NCI-H1092 treated with DMSO at 0.1 percent for 48 hours (cell line): ENCODE data around the gene TTC23L.

Source experiments
- DNase-seq: peaks from one replicate; lab custom pipeline; 2025; lab: John Stamatoyannopoulos, UW

The TTC23L gene

GRCh38 chr5:34833090-34833489 lies 5.9 kb upstream of the TTC23L start:
- no peak for DNase-seq

GRCh38 chr5:34833976-34834793 lies 4.8 kb upstream of the TTC23L start:
- DNase-seq: no peak

GRCh38 chr5:34834794-34835089 lies 4.2 kb upstream of the TTC23L start:
- no peak for DNase-seq

GRCh38 chr5:34835664-34836063 lies 3.3 kb upstream of the TTC23L start:
- DNase-seq: no peak

- no peak for DNase-seq
Observed at GRCh38 chr5:34841816-34842215, 2.9 kb downstream of the TTC23L start.

DNA sequence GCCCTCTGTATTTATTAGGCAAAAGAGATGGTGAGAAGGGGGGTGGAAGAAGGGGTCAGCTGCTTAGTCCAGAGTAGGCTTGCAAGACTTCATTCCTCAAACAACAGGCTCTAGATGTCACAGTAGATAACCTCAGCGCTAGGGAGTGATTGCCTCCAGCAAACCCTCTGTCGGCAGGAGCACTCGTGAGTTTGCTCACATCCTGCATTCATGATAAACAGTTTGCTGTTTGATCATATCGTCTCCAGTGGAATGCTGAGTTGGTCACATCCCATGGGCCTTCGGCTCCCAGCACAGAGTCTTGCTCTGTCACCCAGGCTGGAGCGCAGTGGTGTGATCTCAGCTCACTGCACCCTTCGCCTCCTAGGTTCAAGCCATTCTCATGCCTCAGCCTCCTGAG lies 3.6 kb downstream of the TTC23L start:
- no peak for DNase-seq

- no peak for DNase-seq
Observed at GRCh38 chr5:34843497-34843896, 4.5 kb downstream of the TTC23L start.

- DNase-seq: no peak
Observed at GRCh38 chr5:34844106-34844505, 5.1 kb downstream of the TTC23L start.

- DNase-seq: no peak
Observed at GRCh38 chr5:34844999-34845398, 6.0 kb downstream of the TTC23L start.

DNA sequence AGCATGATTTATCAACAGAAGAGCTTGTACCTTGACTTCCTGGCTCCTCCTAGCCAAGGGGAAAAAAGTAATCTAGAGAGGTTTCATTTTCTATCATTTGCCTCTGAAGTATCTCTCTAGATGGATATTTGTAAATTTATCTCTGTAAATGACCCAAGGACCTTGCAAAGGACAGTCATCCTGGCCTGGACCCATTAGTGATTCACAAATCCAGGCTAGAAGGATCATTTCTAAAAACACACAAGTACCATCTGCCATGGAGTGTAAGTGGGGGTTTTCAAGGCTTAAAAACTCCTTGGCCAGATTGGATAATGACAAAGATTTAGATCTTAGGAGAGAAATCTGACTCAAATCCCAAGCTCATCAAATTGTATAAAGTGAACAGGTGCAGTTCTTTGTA lies 8.1 kb downstream of the TTC23L start:
- no peak for DNase-seq

- no peak for DNase-seq
Observed at GRCh38 chr5:34847552-34847951, 8.6 kb downstream of the TTC23L start.

DNA sequence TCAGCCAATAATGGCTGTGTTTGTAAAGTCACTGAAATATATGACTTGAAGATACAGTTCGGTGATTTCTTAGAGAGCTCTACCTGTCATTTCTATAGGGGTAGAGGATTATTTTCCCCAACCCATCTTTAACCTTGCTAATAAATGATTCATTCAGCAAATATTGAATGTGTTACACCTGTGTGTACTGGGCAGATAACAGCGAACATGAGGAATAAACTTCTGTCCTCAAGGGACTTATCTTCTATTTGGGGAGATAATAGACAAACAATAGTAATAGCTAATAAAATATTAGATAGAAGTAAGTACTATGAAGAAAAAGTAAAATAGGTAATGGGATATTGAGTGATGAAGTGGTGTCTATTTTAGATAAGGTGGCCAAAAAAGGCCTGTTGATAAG lies 9.3 kb downstream of the TTC23L start:
- DNase-seq: no peak

DNA sequence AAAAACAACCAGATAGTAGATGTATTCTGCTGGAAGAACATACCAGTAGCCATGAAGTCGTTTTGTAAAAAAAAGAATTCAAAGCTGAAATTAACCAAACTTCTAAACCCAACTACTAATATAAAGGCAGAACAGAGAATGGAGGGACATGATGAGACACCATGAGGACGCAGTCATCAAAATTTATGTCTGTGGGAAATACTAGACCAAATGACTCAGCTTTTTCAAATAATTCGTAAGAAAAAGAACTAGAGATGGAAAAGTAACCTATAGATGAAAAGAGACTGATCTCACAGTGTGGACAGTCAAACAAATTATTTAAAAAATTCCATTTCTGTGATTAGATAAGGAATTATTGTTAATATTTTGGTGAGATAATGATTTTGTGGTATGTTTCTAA lies 10.3 kb downstream of the TTC23L start:
- DNase-seq: no peak

- DNase-seq: peak; percentile 94
Observed at GRCh38 chr5:34854459-34855174, 15.7 kb downstream of the TTC23L start.

- no peak for DNase-seq
Observed at GRCh38 chr5:34857161-34857560, 18.2 kb downstream of the TTC23L start.

- no peak for DNase-seq
Observed at GRCh38 chr5:34857894-34858293, 18.9 kb downstream of the TTC23L start.

DNA sequence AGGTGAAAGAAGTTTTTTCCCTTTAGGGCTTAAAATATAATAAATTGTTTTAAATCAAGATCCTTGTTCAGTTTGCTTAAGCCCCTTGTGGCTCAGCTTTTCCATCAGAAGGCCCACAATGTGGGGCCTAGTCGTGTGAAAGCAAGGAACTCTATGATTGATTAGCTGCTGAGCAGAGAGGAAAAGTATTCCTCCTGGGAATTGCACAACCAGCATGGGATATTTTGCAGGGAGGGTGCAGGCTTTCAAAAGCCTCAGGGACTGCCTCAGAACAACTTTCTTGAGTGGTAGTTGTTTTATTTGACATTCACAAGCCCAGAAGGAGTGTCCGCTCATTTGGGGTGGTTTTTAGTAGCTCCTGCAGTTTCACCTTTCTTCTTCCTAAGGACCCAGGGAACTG lies 19.8 kb downstream of the TTC23L start:
- no peak for DNase-seq

- DNase-seq: no peak
Observed at GRCh38 chr5:34859253-34859652, 20.3 kb downstream of the TTC23L start.

DNA sequence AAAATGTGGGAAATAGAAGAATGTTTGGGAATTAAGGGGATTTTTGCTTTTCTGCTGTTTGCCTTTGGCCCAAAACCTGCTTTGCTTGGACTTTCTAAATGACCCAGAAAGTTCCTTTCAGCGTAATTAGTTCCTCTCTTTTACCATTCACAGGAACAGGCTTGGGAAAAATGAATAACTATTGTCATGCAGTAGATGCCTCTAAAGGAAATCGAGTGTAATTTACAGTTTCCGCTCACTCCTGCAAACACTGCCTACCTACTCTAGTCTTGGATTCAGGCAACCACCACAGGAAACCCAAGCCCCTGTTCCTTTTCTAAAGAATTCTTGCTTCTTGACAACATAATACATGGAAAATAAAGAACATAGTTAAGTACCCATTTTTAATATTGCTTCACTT lies 25.0 kb downstream of the TTC23L start:
- no peak for DNase-seq

DNA sequence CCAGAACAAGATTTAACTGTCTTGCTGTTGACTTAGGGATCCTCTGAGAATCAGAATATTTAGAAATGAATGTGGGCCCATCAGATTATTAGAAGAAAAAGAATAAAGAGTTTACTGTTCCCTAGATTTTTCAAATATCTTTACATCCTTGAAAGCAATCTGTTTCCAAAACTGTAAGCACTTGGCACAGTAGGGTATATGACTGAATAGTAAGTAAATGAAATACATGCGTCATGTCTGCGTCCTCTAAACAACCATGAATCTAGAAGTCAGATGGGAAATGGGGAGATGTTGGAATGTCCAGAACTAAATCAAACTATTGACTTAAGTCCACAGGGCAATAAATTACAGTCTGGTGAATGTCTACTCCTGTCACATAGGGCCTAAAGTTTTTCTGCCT lies 26.1 kb downstream of the TTC23L start:
- no peak for DNase-seq

- no peak for DNase-seq
Observed at GRCh38 chr5:34866989-34867471, 28.1 kb downstream of the TTC23L start.

DNA sequence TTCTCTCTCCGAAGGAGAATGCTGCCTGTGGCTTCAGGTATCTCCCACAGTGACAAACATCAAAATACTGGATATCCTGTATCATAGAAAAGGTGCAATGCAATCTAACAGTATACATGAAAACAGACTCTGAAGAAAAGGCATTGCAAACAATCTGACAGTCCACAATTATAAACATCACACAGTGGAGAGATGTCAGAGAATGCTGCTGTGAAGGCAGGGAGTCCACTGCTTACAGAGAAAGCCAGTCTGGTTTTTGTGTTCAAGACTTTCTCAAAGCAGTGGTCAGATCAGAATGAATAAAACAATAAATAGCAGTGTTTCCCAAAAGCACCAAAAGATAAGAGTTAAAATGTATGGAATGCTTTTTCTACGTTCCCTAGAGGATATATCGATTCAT lies 28.7 kb downstream of the TTC23L start:
- no peak for DNase-seq

DNA sequence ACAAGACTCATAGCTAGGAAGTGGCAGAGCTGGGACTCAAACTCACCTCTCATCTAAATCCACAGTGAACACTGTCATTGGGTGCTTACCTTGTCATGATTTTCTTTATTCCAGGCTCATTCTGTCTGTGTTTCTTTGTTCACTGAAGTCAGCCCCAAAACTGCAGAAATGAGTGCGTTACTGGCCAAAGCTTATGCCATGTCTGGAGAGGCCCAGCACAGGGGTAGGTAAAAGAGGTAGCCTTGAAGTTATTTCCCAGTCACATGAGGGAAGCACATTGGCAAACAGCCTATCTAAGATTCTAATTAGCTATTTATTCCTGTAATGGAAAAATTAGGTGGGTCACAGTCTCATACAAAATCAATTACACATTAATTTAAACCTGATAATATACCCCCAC lies 29.8 kb downstream of the TTC23L start:
- no peak for DNase-seq

DNA sequence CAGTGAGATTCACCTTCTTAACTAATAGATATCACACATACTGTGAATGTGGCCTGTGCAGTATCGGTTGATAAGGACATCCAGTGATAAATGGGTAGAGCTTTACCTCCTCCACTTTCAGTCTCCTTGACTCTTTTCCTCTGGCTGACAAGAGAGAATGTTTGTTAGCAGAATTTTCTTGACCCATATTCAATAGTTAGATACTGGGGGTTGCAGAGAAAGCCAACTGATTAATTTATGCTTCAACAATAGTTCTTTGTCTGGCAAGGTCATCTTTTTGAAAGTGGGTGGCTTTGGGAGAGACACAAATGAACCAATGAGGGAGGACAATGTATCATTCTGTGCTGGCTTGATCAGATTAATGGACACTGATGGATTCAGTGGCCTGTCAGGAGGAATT lies 30.3 kb downstream of the TTC23L start:
- no peak for DNase-seq
